HepG2 (cell line): Measurements from ENCODE around the gene RNF213.

Experiments
- MAX ChIP-seq: IDR thresholded peaks from 2 replicates; pipeline ENCODE4 v1.6.1; 2012; ENCODE audit warnings: inconsistent platforms
- SAFB2 ChIP-seq: sonication (generic); formaldehyde crosslinking; IDR thresholded peaks from 2 replicates; pipeline ENCODE4 v1.5.1; 2020; ENCODE audit warnings: missing genetic modification reagents, low read depth, mild to moderate bottlenecking, borderline replicate concordance
- SMC3 ChIP-seq: IDR thresholded peaks from 2 replicates; pipeline ENCODE4 v1.6.1; 2011; ENCODE audit warnings: low read length, improper control_type of control experiment
- SP1 ChIP-seq, 2 experiments: fragments of 450-650 bp in 1 of 2; sonication (generic) in 1 of 2; formaldehyde crosslinking in 1 of 2; IDR thresholded peaks; 2 replicates each; pipeline versions ENCODE4 v1.4.0 to v1.6.1; 2016 to 2020; ENCODE audit warnings: missing genetic modification reagents in 1 of 2
- STAG1 ChIP-seq: sonication (generic); formaldehyde crosslinking; IDR thresholded peaks from 2 replicates; pipeline ENCODE4 v1.4.0; 2020; ENCODE audit warnings: missing genetic modification reagents
- TRIM24 ChIP-seq: sonication (generic); formaldehyde crosslinking; IDR thresholded peaks from 2 replicates; pipeline ENCODE4 v1.8.0; 2022; ENCODE audit warnings: mild to moderate bottlenecking, missing genetic modification reagents
- ZBTB33 ChIP-seq: sonication (generic); formaldehyde crosslinking; IDR thresholded peaks from 2 replicates; pipeline ENCODE4 v1.4.0; 2020; ENCODE audit warnings: missing genetic modification reagents
- ZNF274 ChIP-seq: sonication (generic); formaldehyde crosslinking; IDR thresholded peaks from 2 replicates; pipeline ENCODE4 v1.5.1; 2020; ENCODE audit warnings: mild to moderate bottlenecking, missing genetic modification reagents
- ZNF558 ChIP-seq: sonication (generic); formaldehyde crosslinking; IDR thresholded peaks from 2 replicates; pipeline ENCODE4 v1.9.0; 2022; ENCODE audit warnings: mild to moderate bottlenecking, missing genetic modification reagents, borderline replicate concordance
- TF ChIP-seq, protein P1 (sequence below): sonication (generic); formaldehyde crosslinking; IDR thresholded peaks from 2 replicates; pipeline ENCODE4 v1.5.0; 2020; ENCODE audit warnings: mild to moderate bottlenecking, missing genetic modification reagents, moderate library complexity

DNA sequence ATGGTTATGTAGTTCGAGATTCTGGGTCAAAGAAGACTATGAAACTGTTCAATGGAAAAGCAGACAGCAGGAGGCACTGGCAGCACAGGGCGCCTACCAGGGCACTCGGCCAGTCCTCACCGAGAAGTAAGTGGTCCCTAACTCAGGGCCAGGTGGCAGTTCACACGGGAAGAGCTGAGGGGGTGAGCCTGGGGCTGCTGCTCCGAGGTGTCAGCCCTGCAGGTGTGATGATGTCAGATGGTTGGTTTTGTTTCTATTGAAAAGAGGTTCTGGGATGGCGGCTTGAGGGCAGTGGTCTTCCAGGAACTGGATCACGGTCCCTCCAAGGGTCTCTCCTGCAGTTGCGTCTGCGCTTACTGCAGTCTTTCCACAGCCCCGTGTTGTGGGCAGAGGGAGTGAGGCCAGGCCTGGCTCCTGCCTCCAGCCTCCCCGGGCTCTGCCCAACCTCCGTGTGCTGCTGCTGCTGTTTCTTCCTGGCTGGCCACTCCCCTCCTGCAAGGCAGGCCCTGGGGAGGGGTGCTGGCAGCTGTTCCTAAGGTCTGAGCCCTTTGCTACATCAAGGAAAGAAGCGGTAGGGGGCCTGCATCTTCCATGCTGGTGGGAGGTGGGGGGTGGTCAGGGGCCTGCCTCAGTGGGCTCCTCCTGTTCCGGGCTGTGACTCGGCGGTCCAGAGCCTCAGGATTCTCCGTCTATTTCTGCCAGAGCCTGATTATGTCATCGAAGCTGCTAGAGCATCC, 22.6 kb downstream of the RNF213 start:
- TF ChIP-seq ZBTB33 (CRISPR knock-in tag) (no peak), ZNF274 (CRISPR knock-in tag) (no peak), TRIM24 (CRISPR knock-in tag) (no peak), ZNF558 (CRISPR knock-in tag) (no peak), STAG1 (CRISPR knock-in tag) (no peak), MAX (no peak), SMC3 (no peak), SAFB2 (no peak), SP1 (IDR thresholded peaks at IDR 0.05) (no peak), SP1 (CRISPR knock-in tag; IDR thresholded peaks at IDR 0.05) (no peak)
- TF ChIP-seq, protein P1, sequence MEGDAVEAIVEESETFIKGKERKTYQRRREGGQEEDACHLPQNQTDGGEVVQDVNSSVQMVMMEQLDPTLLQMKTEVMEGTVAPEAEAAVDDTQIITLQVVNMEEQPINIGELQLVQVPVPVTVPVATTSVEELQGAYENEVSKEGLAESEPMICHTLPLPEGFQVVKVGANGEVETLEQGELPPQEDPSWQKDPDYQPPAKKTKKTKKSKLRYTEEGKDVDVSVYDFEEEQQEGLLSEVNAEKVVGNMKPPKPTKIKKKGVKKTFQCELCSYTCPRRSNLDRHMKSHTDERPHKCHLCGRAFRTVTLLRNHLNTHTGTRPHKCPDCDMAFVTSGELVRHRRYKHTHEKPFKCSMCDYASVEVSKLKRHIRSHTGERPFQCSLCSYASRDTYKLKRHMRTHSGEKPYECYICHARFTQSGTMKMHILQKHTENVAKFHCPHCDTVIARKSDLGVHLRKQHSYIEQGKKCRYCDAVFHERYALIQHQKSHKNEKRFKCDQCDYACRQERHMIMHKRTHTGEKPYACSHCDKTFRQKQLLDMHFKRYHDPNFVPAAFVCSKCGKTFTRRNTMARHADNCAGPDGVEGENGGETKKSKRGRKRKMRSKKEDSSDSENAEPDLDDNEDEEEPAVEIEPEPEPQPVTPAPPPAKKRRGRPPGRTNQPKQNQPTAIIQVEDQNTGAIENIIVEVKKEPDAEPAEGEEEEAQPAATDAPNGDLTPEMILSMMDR (CRISPR knock-in tag): no peak
